Activated CD4-positive, alpha-beta T cell treated with anti-CD3 and anti-CD28 coated beads for 36 hours (primary cell): Measurements from ENCODE around the gene MYH7. TPM values are rescaled to one million over a fixed set of nuclear protein-coding genes. Genes with fewer than 3 reads are reported as not detected.

Experiments
- ATAC-seq: fragments of 200-7000 bp; cut with Tn5 transposase; one replicate; pipeline ENCODE4 v1.10.0; 2021; ENCODE audit warnings: mild to moderate bottlenecking, moderate library complexity
- CTCF ChIA-PET: fragments of 350-600 bp; sonication (Branson Sonifier 250); formaldehyde crosslinking; loops from one replicate; lab custom pipeline; 2021; ENCODE audit warnings: antibody characterized with exemption; lab: Charles Lee
- POLR2A ChIA-PET: fragments of 350-600 bp; sonication (Branson Sonifier 250); formaldehyde crosslinking; loops from one replicate; lab custom pipeline; 2021; ENCODE audit warnings: antibody characterized with exemption, inconsistent platforms; lab: Charles Lee
- DNase-seq: peaks from one replicate; pipeline ENCODE4 v3.0.0-alpha.2; 2020
- H3K27ac Mint-ChIP-seq: one replicate; pipeline ENCODE4 v1.8.0; 2021; ENCODE audit warnings: mixed read lengths
- H3K27me3 Mint-ChIP-seq: one replicate; pipeline ENCODE4 v1.8.0; 2021; ENCODE audit warnings: mixed read lengths
- H3K36me3 Mint-ChIP-seq: one replicate; pipeline ENCODE4 v1.8.0; 2021; ENCODE audit warnings: low read depth, mixed read lengths
- H3K4me1 Mint-ChIP-seq: one replicate; pipeline ENCODE4 v1.8.0; 2021; ENCODE audit warnings: mixed read lengths
- H3K4me3 Mint-ChIP-seq: one replicate; pipeline ENCODE4 v1.8.0; 2021; ENCODE audit warnings: mild to moderate bottlenecking, moderate library complexity, mixed read lengths
- H3K9me3 Mint-ChIP-seq: one replicate; pipeline ENCODE4 v1.8.0; 2021; ENCODE audit warnings: low read depth, mixed read lengths
- intact Hi-C, 2 experiments: fragments of 100-400 bp; cut with DNase I in 1 of 2; cut with micrococcal nuclease in 1 of 2; formaldehyde crosslinking; loops; one replicate each; pipeline versions ENCODE4 v1.14.2 to v1.15.1; 2022 to 2024; cut with DNase I, micrococcal nuclease
- total RNA-seq, 2 experiments: library from RNA; stranded (reverse); gene quantifications; one replicate each; pipeline ENCODE4 v1.2.3, GENCODE V29; 2021

Gene MYH7
- under 1 TPM; 0.05 to 0.07 TPM for total RNA-seq

DNA sequence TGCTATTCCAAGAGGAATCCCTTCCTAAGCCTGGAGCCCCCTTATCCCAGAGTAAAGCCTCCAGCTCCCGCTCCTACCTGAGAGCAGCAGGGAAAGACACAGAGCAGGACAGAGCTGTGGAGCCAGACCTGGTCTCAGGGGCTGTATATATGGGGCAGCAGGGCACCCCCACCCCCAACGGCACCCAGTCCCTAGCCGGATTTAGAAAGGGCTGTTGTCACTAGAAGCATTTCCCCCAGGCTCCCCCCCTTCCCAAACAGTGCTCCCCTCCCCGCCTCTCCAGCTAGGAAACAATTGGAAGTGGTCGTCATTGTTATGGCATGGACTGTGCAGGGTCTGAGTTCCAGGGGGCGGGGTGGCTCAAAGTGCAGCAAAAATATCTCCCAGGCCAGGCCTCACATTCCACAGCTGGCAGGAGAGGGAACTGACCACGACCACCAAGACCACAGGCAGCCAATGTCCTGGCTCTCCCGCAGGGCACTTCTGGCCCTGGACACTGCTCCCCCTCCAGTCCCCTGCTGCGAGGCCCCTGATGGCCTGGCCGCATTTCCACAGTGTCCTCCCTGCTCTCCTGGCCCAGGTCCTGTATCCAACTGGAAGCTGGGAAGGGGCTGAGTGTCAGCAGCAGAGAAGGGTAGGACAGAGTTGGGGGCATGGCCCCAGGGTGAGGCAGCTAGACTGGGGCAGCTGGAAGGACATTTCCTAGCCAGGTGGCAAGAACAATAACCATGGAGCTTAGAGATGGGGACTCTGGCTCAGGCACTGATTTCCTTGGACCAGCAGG, at the start of gene MYH7:
MYH7 (minus strand) TSS at position 118 of the 784 bp plus-strand sequence. CDS start 1,928 bp downstream, outside the sequence.
- no peaks in the 10 kb centered on the region for H3K9me3 Mint-ChIP-seq
- DNase-seq (no peak), ATAC-seq (no peak)
- H3K27ac Mint-ChIP-seq: no peak within 1 kb of the TSS
- intact Hi-C loops: no loop called here
- H3K4me3 Mint-ChIP-seq: no peak within 1 kb of the TSS
- peaks cover 2% of the 10 kb centered on the region for H3K4me1 Mint-ChIP-seq
- no peaks in the 10 kb centered on the region for H3K27me3 Mint-ChIP-seq
- ChIA-PET POLR2A (no interaction called here), CTCF (interaction anchor here (0.6 kb wide), 1 partner anchor 10 kb away, joined by 4 read pairs; no protein-coding TSS in a partner anchor)
- no peaks in the 10 kb centered on the region for H3K36me3 Mint-ChIP-seq

DNA sequence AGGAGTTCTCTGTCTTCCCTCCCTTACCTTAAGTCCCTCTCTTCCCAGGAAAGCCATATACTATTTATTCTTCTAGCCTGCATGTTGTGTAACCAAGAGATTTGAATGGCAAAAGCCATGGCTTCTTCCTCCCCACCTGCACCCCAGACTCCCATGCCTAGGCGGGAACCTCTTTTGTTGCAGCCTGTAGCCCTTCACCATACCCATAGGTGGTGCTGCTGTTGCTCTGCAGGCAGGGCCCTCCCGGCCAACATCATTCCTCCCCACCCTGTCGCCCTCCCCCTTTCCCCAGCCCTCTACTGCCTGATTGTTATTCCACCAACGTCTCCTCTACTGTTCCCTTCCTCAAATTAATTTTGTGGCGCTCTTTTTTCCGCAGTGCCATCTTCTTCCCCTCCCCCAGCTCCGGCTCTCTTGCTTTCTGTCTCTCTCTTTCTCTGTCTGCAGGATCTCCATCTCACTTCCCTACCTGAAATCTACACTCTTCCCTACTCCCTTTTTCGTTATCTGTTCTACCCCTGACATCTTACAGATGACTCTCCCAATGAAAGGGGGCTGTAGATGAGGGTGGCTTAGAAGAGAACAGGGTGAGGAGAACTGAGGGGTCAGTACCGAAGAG, 47.9 kb upstream of the MYH7 start:
- Mint-ChIP-seq H3K9me3 (no peaks in the 10 kb centered on the region), H3K27ac (no peak overlapping the region), H3K4me1 (peaks cover 1% of the 10 kb centered on the region), H3K27me3 (no peaks in the 10 kb centered on the region), H3K4me3 (no peak overlapping the region), H3K36me3 (peaks cover 25% of the 10 kb centered on the region)
- intact Hi-C loops: loop anchor here in 1 of 2 experiments (1.0 kb wide), 1 partner anchor 79 kb away; no protein-coding TSS in a partner anchor
- POLR2A ChIA-PET: interaction anchor here (0.6 kb wide), 1 partner anchor 59 kb away, joined by 8 read pairs; no protein-coding TSS in a partner anchor
- ATAC-seq: peak; percentile 72
- CTCF ChIA-PET: interaction anchor here (0.6 to 2.4 kb wide), 5 partner anchors 8 to 123 kb away, joined by 3 to 12 read pairs (median 4); no protein-coding TSS in a partner anchor
- peak; percentile 41 for DNase-seq

DNA sequence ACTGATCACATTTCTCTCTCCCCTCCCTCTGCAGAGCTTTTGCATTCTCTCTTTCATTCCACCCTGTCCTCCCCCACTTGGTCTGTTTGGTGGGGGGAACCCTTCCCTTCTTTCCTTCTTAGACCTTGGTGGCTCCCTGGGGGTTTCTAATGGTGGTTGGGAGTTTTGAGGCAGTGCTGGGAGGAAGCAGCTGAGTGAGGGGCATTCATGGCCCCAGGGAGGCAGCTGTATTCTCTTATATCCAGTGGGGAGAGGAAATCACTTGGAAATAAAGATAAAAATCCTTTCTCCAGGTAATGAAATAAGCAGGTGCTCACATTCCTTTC, 47.3 kb upstream of the MYH7 start:
- ATAC-seq (no peak), DNase-seq (no peak)
- Mint-ChIP-seq H3K27ac (no peak overlapping the region), H3K36me3 (peaks cover 24% of the 10 kb centered on the region), H3K4me3 (no peak overlapping the region), H3K4me1 (peaks cover 4% of the 10 kb centered on the region), H3K9me3 (no peaks in the 10 kb centered on the region), H3K27me3 (no peaks in the 10 kb centered on the region)
- POLR2A ChIA-PET: interaction anchor here (0.6 kb wide), 1 partner anchor 60 kb away, joined by 8 read pairs; no protein-coding TSS in a partner anchor
- CTCF ChIA-PET: interaction anchor here (0.6 to 9.5 kb wide), 2 partner anchors 75 to 122 kb away, joined by 4 to 150 read pairs; partner anchors contain the start of gene THTPA
- intact Hi-C loops: loop anchor here in 1 of 2 experiments (1.0 kb wide), 1 partner anchor 80 kb away; no protein-coding TSS in a partner anchor

DNA sequence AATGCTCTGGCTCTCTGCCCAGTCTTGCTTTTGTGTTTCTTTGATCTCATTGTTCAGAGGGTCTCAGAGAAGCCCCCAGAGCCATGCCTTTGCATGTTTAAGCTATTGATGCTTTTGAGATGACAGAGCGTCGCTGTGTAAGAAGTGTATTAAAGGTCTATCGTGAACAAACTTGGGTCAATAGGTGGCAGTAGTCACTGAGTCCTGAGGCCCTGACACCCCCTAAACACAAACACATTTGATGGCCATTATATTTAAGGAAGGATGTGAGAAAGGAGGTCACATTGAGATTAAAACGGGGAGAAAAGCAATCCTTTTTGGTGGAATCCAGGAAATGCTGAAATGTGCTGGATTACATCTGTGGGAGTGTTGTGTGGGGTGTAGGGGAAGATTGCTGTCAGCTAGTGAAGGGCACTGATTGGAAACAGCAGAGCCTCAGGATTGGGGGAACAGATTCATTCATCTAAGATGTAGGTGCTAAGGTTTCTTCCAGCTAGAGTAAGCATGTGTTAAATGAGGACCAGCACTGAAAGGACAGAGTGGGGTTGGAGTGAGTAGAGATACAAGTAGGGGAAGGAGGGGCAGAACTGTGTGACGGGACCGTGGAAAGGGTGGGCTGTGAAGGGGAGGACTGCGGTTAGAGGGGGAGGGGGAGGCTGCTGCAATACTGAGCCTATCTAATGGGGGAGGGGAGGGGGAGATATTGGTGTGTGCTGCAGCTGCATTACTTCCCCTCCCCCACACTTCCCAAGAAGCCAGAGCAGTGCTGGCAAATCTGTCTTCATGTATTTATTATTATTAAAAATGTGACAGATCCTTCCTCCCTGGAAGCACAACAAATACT, 46.7 kb upstream of the MYH7 start:
- Mint-ChIP-seq H3K9me3 (no peaks in the 10 kb centered on the region), H3K27ac (no peak overlapping the region), H3K4me3 (no peak overlapping the region), H3K27me3 (no peaks in the 10 kb centered on the region), H3K36me3 (peaks cover 30% of the 10 kb centered on the region), H3K4me1 (peaks cover 8% of the 10 kb centered on the region)
- DNase-seq (no peak), ATAC-seq (no peak)
- intact Hi-C loops: no loop called here
- CTCF ChIA-PET: interaction anchor here (4.9 to 9.5 kb wide), 2 partner anchors 14 to 76 kb away, joined by 31 to 150 read pairs; partner anchors contain the start of genes NGDN and THTPA
- POLR2A ChIA-PET: no interaction called here

DNA sequence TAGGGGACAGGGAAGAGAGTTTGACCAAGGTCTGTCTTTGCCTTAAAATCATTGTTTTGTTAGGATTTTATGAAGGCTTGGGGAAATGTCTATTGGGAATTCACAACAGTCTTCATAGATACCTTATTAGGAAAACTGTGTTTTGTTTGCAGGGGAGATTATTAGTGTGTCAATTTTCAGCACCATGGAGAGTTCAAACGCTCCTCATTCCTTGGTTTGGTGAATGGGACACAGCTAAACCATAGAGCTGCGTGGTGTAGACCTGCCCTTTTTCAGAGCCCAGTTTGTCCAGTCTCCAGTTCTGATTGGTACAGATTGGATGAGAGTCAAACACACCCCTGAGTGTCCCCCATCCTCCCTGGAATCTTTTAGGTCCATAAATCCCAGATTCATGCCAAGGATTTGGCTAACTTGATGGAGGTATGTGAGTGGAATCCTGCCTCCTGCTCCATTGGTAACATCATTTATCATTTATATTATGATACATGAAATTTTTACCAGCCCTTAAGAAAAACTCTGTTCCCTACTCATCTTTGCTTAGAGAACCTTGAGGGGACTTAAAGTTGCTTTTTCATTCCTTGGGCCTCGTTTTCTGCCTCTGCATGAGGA, 46.0 kb upstream of the MYH7 start:
- Mint-ChIP-seq H3K4me3 (no peak overlapping the region), H3K4me1 (peaks cover 11% of the 10 kb centered on the region), H3K9me3 (no peaks in the 10 kb centered on the region), H3K27ac (no peak overlapping the region), H3K27me3 (no peaks in the 10 kb centered on the region), H3K36me3 (peaks cover 36% of the 10 kb centered on the region)
- no peak for ATAC-seq
- POLR2A ChIA-PET: interaction anchor here (1.5 kb wide), 1 partner anchor 74 kb away, joined by 4 read pairs; no protein-coding TSS in a partner anchor
- DNase-seq: no peak
- intact Hi-C loops: no loop called here
- CTCF ChIA-PET: interaction anchor here (4.9 to 9.5 kb wide), 2 partner anchors 13 to 76 kb away, joined by 31 to 150 read pairs; partner anchors contain the start of genes NGDN and THTPA

DNA sequence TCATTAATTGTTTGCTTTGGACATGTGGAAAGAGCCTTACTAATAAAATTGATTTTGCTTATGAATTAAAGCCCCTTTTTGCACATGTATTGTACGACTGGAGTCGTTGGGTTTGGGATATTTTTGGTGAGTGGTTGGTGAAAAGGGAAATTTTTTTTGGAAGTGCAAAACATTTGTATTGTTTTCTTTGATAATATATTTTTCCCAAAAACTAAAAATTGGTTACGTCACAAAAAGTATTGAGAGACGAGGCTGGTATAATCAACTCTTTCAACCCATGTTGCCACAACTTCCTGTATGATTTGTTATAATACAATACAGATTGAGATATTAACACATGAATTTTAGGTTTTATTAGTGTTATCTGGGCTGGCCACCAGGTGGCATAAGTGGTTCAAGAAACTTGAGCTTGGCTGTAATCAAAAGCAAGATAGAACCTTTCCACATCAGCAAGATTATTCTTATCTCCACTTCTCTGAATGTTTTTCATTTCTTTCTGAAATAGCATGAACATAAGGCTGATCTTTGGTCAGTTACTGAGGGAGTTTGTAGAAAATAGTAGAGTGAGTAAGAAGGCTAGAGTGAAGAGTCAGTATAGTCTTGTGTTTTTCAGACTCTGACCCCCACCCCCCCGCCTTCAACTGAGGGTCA, 42.8 kb upstream of the MYH7 start:
- ChIA-PET POLR2A (interaction anchor here (1.2 to 1.3 kb wide), 2 partner anchors 15 to 81 kb away, joined by 3 to 6 read pairs; no protein-coding TSS in a partner anchor), CTCF (interaction anchor here (0.6 to 9.5 kb wide), 24 partner anchors 8 to 149 kb away, joined by 3 to 150 read pairs (median 4); partner anchors contain the start of genes NGDN, THTPA and ZFHX2)
- ATAC-seq (peak; percentile 63), DNase-seq (peak; percentile 79)
- Mint-ChIP-seq H3K27me3 (no peaks in the 10 kb centered on the region), H3K4me1 (peaks cover 11% of the 10 kb centered on the region), H3K4me3 (no peak overlapping the region), H3K27ac (no peak overlapping the region), H3K36me3 (peaks cover 48% of the 10 kb centered on the region), H3K9me3 (no peaks in the 10 kb centered on the region)
- intact Hi-C loops: loop anchor here (1.0 to 2.0 kb wide), 5 partner anchors 61 to 89 kb away; partner anchors contain the start of gene AP1G2 (in 1 of the 2)

DNA sequence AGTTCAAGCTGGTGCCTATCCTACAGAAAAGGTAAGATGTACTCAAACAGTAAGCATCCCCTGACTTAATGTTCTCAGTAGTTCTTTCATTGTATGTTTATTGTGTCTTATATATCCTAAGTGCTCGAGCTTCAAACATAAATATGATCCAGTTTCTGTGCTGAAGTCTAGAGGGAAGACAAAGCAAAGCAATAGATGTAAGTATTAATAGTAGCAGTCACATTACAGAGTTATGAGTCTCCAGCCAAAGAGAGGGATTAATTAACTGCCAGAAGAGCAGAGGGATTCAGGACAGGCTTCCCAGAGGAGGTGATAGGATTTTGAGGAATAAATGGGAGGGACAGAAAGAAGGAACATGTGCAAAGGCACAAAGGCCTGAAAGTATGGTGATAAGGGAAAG, 35.5 kb upstream of the MYH7 start:
- Mint-ChIP-seq H3K9me3 (no peaks in the 10 kb centered on the region), H3K4me3 (no peak overlapping the region), H3K36me3 (peaks cover 30% of the 10 kb centered on the region), H3K27ac (no peak overlapping the region), H3K4me1 (peaks cover 11% of the 10 kb centered on the region), H3K27me3 (no peaks in the 10 kb centered on the region)
- DNase-seq (no peak), ATAC-seq (no peak)
- ChIA-PET CTCF (interaction anchor here (0.7 to 4.2 kb wide), 4 partner anchors 88 to 150 kb away, joined by 3 to 22 read pairs (median 3); partner anchors contain the start of gene PABPN1), POLR2A (no interaction called here)
- intact Hi-C loops: no loop called here

DNA sequence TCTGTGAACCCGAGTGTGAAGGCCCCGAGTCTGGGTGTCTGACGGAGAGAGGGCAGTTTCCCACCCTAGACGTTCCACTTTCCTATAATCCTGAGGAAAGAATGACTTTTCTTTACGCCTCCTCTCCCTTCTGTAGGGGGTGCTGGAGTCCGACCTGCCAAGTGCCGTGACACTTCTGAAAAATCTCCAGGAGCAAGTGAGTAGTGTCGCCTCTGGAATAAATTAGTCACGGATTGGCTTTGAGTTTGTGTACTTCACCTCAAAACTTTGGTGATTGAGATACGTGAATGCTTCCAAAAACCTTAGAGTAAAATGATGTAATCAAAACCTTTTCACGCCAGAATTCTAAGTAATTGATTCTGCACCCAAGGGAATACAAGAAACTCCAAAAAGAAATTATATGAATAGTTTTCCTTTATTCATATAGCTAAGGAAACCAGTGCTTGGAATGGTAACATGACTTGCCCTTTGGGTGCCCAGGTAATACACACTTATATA, 34.5 kb upstream of the MYH7 start:
- Mint-ChIP-seq H3K9me3 (no peaks in the 10 kb centered on the region), H3K27ac (no peak overlapping the region), H3K27me3 (no peaks in the 10 kb centered on the region), H3K4me3 (no peak overlapping the region), H3K36me3 (peaks cover 26% of the 10 kb centered on the region), H3K4me1 (peaks cover 11% of the 10 kb centered on the region)
- DNase-seq (peak; percentile 45), ATAC-seq (peak; percentile 2)
- intact Hi-C loops: loop anchor here (1.0 to 10.0 kb wide), 14 partner anchors 81 to 973 kb away; partner anchors contain the start of genes HOMEZ (in 2 of the 2), PABPN1 (in 2 of the 2), THTPA (in 2 of the 2) and ZFHX2 (in 2 of the 2)
- POLR2A ChIA-PET: interaction anchor here (1.0 kb wide), 1 partner anchor 149 kb away, joined by 4 read pairs; the partner anchor contains the start of gene PABPN1
- CTCF ChIA-PET: interaction anchor here (0.5 to 4.2 kb wide), 8 partner anchors 10 to 348 kb away, joined by 3 to 31 read pairs (median 3); partner anchors contain the start of gene PABPN1

DNA sequence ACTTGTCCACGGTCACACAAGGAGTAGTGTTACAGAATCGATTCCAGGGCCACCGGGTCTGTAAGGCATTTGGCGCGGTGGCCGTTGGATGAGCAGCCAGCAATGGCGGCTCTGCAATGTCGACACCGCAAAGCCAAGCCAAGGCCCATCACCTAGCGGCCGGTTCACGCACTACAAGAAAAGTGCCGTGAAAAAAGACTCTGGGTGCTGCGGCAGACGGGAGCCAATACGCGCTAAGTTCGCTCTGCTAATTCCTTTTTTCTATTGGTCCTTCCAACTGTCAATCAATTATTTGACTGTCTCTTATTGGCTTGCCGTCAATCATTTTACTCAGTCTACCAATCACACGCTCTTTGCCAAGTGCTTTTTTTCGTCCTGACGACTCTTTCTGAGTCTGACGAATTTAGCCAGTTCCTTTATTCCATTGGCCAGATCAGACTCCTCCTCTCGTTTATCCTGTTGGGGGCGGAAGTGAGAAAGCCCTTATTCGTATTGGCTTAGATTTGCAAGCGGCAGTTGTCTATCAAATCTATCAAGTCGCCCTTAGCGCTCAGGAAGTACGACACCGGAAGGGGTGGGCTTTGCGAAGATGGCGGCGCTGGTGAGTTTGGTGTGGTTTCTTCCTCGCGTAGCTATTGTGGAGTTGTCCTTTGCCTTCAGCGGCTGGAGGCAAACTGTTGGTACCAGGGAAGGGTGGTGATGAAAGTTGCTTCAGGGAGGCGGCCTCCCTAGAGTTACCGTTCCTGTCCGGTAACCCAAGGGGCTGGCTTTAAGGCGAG, 33.9 kb upstream of the MYH7 start, which contains the start of gene NGDN:
NGDN (plus strand) TSS at position 577 of the 779 bp plus-strand sequence; CDS start at position 590, 13 bp downstream.
- ATAC-seq (peak; percentile 97), DNase-seq (peak; percentile 95)
- H3K4me1 Mint-ChIP-seq: peaks cover 11% of the 10 kb centered on the region
- no peaks in the 10 kb centered on the region for H3K27me3 Mint-ChIP-seq
- no peak within 1 kb of the TSS for H3K4me3 Mint-ChIP-seq
- intact Hi-C loops: loop anchor here (1.0 to 10.0 kb wide), 14 partner anchors 82 to 973 kb away; partner anchors contain the start of genes HOMEZ (in 2 of the 2), PABPN1 (in 2 of the 2), THTPA (in 2 of the 2) and ZFHX2 (in 2 of the 2)
- no peak within 1 kb of the TSS for H3K27ac Mint-ChIP-seq
- H3K9me3 Mint-ChIP-seq: no peaks in the 10 kb centered on the region
- H3K36me3 Mint-ChIP-seq: peaks cover 20% of the 10 kb centered on the region
- ChIA-PET POLR2A (interaction anchor here (1.0 kb wide), 1 partner anchor 148 kb away, joined by 4 read pairs; the partner anchor contains the start of gene PABPN1), CTCF (interaction anchor here (0.5 to 4.2 kb wide), 10 partner anchors 10 to 348 kb away, joined by 3 to 31 read pairs (median 4); partner anchors contain the start of genes PABPN1 and ZFHX2)
